OCI-LY3 (cell line): ENCODE data around the gene ADD1.

ENCODE experiments used
- CTCF ChIP-seq: fragments of 200-600, 300-600 bp; sonication (generic); IDR thresholded peaks from 2 replicates; pipeline ENCODE4 v1.5.1; 2014; ENCODE audit warnings: antibody characterized with exemption, low read length, low read depth
- EZH2phosphoT487 ChIP-seq: fragments of 200-600 bp; shearing (Covaris generic); IDR thresholded peaks from 2 replicates; pipeline ENCODE4 v1.6.1; 2018; ENCODE audit warnings: antibody characterized with exemption, mixed run types, low read depth

DNA sequence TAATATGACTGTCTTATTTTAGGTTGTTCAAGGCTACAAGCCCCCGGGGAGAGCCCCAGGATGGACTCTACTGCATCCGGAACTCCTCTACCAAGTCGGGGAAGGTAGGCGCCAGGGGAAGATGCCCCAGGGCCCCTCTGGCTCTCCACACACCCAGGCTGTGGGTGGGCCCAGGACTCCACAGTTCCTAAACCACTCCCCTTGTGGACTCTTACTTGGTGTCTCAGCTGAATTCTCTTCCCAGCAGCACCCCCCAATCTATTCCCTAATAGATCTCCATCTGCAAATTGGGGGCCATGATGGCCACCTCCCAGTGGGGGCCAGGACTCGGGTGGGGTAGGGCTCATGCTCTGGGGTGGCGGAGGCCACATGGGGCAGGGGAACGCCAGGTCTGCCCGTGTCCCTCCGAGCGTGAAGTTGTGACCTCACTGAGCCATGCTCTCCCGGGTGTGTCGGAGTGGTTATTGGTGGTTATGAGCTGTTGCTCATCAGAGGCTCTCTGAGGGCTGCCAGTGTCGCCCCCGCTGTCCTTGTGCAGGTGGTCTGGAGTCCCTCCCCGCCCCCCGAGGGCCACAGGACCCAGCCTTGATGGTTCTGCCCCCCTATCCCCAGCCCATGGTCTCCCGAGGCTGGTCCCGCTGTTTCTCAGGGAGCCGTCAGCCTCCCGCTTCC is 11.2 kb upstream of the ADD1 start:
- TF ChIP-seq CTCF (no peak), EZH2phosphoT487 (no peak)
